Keratinocyte (primary cell): Measurements from ENCODE around the gene TKFC.

ENCODE experiments used
- CTCF ChIP-seq, 3 experiments: IDR thresholded peaks in 1 of 3; conservative IDR thresholded peaks in 1 of 3; optimal IDR thresholded peaks in 1 of 3; 2 replicates in 2 of 3; 3 replicates in 1 of 3; pipeline versions ENCODE3 to v1.5.1; 2011; ENCODE audit warnings: low read length in 3 of 3, mild to moderate bottlenecking in 3 of 3, moderate library complexity in 2 of 3, control low read depth in 1 of 3, inconsistent platforms in 1 of 3; ENCODE audit not compliant: insufficient read depth in 2 of 3; ENCODE audit errors: extremely low read depth in 1 of 3
- EZH2 ChIP-seq: IDR thresholded peaks from one replicate; pipeline ENCODE4 v1.6.1; 2012; ENCODE audit warnings: inconsistent platforms, mild to moderate bottlenecking, low read length, moderate library complexity

DNA sequence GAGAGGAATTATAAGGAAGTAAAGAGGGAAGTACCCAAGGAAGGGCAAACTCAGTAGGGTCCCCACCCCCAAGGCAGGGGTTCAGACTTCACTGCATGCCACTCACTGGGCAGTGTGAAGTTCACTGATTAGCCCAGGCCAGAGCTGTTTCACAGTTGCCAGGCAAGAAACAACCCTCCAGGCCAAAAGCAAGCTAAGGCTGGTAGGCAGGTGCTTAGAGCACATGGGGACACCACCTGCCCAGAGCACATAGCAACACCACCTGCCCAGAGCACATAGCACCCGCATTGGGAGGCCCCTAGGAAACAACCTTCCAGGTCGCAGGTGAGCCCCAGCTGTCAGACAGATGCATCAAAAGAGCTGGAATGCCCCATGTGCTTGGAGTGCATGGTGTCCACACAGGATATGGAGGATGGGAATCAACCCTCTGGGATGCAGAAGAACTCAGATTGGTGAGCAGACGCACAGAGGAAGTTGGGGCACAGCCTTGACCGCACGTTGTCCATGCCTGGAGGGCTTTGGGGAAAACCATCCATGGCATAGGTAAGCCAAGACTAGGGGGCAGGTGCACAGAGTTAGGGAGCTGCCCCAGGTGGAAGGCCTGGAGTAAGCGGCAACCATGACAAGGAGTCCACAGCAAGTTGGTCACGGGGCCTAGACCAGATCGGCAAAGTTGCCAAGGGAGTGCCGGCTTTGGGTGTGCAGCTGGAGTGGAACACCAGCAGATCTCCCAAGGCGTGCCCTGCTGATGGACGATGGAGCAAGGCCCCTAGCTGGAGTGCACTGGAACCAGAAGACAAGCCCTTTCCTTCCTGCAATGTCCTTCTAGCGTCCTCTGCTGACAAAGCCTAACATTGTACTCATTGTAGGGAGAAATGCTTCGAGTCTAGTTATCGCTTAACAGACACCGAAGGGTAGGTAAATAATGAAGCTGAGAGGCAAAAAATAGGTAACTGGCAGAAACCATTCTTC, 51.5 kb downstream of the TKFC start:
- TF ChIP-seq CTCF (optimal IDR thresholded peaks at IDR 0.05 in 1 of 3, IDR thresholded peaks at IDR 0.05 in 1 of 3, conservative IDR thresholded peaks at IDR 0.05 in 1 of 3; ENCODE audit: extremely low read depth in 1 of 3, insufficient read depth in 2 of 3, low read length in 3 of 3) (peak; percentile 40 to 67 (median 51)), EZH2 (no peak)
